Thyroid gland (tissue), 4 donors: ENCODE results near the gene FGD5. TPM values are rescaled to one million over a fixed set of nuclear protein-coding genes. Genes with fewer than 3 reads are reported as not detected.

Experiments
- DNase-seq, 2 donors: peaks; one replicate each; pipeline ENCODE4 v3.0.0-alpha.2; 2019
- H3K27ac ChIP-seq, 3 donors: fragments of 200-600 bp; sonication (generic); 1 replicate in 2 of 3; 2 replicates in 1 of 3; pipeline ENCODE4 v1.5.1; 2016 to 2019; ENCODE audit warnings: mild to moderate bottlenecking in 1 of 3, moderate library complexity in 1 of 3
- H3K27me3 ChIP-seq: fragments of 200-600 bp; sonication (generic); one replicate; pipeline ENCODE4 v1.5.1; 2019
- H3K36me3 ChIP-seq, 2 donors: fragments of 200-600 bp; sonication (generic); one replicate each; pipeline ENCODE4 v1.5.1; 2016 to 2019
- H3K4me1 ChIP-seq, 2 donors: fragments of 200-600 bp; sonication (generic); one replicate each; pipeline ENCODE4 v1.5.1; 2017 to 2019
- H3K4me3 ChIP-seq, 3 donors: fragments of 200-600 bp; sonication (generic); replicated peaks in 1 of 3; 1 replicate in 2 of 3; 2 replicates in 1 of 3; pipeline ENCODE4 v1.5.1; 2016; ENCODE audit warnings: mild to moderate bottlenecking in 1 of 3
- H3K9me3 ChIP-seq: fragments of 200-600 bp; sonication (generic); one replicate; pipeline ENCODE4 v1.5.1; 2017
- POLR2A ChIP-seq, 2 donors: fragments of 450-650 bp; IDR thresholded peaks; one replicate each; pipeline ENCODE4 v1.6.1; 2017; ENCODE audit warnings: antibody characterized with exemption in 2 of 2, mild to moderate bottlenecking in 2 of 2, moderate library complexity in 1 of 2
- WGBS, 2 donors: methylation state at CpG; one replicate each; pipeline ENCODE4 v1.1.5; 2017; 5-methylcytosine and 5-hydroxymethylcytosine counted together
- intact Hi-C: fragments of 100-400 bp; cut with DNase I; formaldehyde crosslinking; loops from one replicate; pipeline ENCODE4 v1.15.1; 2023
- total RNA-seq, 4 donors: library from RNA; depleted of rRNA; stranded (reverse); fragments of >200 nt; gene quantifications; one replicate each; pipeline ENCODE4 v1.2.3, GENCODE V29; 2016
- TF ChIP-seq, protein P1 (sequence below), 6 experiments: fragments of 200-600 bp in 3 of 6; fragments of 450-650 bp in 3 of 6; sonication (generic) in 3 of 6; IDR thresholded peaks; one replicate each; pipeline ENCODE4 v1.5.1; 2016 to 2019; ENCODE audit warnings: antibody characterized with exemption in 6 of 6, mild to moderate bottlenecking in 2 of 6, inconsistent platforms in 1 of 6, moderate library complexity in 1 of 6

The FGD5 gene
- total RNA-seq, 4 donors from 2014 or later = 13.0 to 29.3 (median 17.4) TPM

GRCh38 chr3:14962762-14963161 is 144.0 kb downstream of the FGD5 start:
- no peak for DNase-seq
- H3K36me3 ChIP-seq = no peaks in the 10 kb centered on the region
- no peaks in the 10 kb centered on the region for H3K27me3 ChIP-seq
- WGBS, 2 donors = 96 to 97% methylated on average over 5 of the region's 5 CpGs
- TF ChIP-seq, protein P1, sequence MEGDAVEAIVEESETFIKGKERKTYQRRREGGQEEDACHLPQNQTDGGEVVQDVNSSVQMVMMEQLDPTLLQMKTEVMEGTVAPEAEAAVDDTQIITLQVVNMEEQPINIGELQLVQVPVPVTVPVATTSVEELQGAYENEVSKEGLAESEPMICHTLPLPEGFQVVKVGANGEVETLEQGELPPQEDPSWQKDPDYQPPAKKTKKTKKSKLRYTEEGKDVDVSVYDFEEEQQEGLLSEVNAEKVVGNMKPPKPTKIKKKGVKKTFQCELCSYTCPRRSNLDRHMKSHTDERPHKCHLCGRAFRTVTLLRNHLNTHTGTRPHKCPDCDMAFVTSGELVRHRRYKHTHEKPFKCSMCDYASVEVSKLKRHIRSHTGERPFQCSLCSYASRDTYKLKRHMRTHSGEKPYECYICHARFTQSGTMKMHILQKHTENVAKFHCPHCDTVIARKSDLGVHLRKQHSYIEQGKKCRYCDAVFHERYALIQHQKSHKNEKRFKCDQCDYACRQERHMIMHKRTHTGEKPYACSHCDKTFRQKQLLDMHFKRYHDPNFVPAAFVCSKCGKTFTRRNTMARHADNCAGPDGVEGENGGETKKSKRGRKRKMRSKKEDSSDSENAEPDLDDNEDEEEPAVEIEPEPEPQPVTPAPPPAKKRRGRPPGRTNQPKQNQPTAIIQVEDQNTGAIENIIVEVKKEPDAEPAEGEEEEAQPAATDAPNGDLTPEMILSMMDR (IDR thresholded peaks at IDR 0.05) = no peak
- H3K9me3 ChIP-seq = no peaks in the 10 kb centered on the region
- intact Hi-C loops = no loop called here
- no peak overlapping the region for H3K27ac ChIP-seq
- peaks cover 0 to 21% of the 10 kb centered on the region in 2 donors for H3K4me1 ChIP-seq
- no peak overlapping the region for H3K4me3 ChIP-seq

GRCh38 chr3:14967285-14967684 is 148.5 kb downstream of the FGD5 start:
- Histone ChIP-seq H3K9me3 (no peaks in the 10 kb centered on the region), H3K36me3 (peaks cover 0 to 2% of the 10 kb centered on the region in 2 donors), H3K4me1 (no peaks in the 10 kb centered on the region), H3K27me3 (no peaks in the 10 kb centered on the region), H3K4me3 (no peak overlapping the region), H3K27ac (no peak overlapping the region)
- intact Hi-C loops = no loop called here
- TF ChIP-seq, protein P1 (IDR thresholded peaks at IDR 0.05) = no peak
- TF ChIP-seq POLR2A (IDR thresholded peaks at IDR 0.05) = no peak
- WGBS, 2 donors = 71 to 79% methylated on average over 1 of the region's 1 CpG
- DNase-seq = no peak

- no peak overlapping the region for H3K4me3 ChIP-seq
Observed at GRCh38 chr3:14969671-14970070, 150.9 kb downstream of the FGD5 start.

DNA sequence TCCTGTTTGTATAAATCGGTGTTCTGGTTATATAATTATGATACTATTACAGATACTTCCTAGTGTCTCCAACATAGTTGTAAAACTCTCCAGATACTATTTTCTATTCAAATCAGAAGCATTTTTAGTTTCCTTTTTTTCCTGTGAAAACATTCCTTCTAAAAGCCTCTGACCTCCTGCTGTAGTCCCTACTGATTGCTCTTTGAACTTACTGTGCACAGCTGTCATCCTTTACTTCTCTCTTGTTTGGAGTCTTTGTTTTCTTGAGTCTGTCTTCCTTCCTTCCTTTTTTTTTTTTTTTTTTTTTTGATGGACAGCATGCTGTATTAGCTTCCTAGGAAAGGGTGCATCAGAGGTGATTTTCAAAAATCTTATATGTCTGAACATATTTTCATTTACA is 157.6 kb downstream of the FGD5 start:
- no peak overlapping the region for H3K27ac ChIP-seq
- no peak for DNase-seq
- H3K36me3 ChIP-seq = peaks cover 0 to 8% of the 10 kb centered on the region in 2 donors
- H3K4me3 ChIP-seq = no peak overlapping the region
- peaks cover 0 to 7% of the 10 kb centered on the region in 2 donors for H3K4me1 ChIP-seq
- intact Hi-C loops = no loop called here
- H3K27me3 ChIP-seq = no peaks in the 10 kb centered on the region
- H3K9me3 ChIP-seq = no peaks in the 10 kb centered on the region
- no peak for TF ChIP-seq POLR2A (IDR thresholded peaks at IDR 0.05)
- TF ChIP-seq, protein P1 (IDR thresholded peaks at IDR 0.05) = no peak
- 57 to 66% methylated on average over 1 of the region's 1 CpG for WGBS, 2 donors

More at GRCh38 chr3:14969671-14970070, 150.9 kb downstream of the FGD5 start:
- H3K27me3 ChIP-seq = no peaks in the 10 kb centered on the region
- DNase-seq = no peak
- H3K4me1 ChIP-seq = no peaks in the 10 kb centered on the region
- intact Hi-C loops = no loop called here
- TF ChIP-seq, protein P1 (IDR thresholded peaks at IDR 0.05) = no peak
- no peak for TF ChIP-seq POLR2A (IDR thresholded peaks at IDR 0.05)
- no peaks in the 10 kb centered on the region for H3K9me3 ChIP-seq
- H3K27ac ChIP-seq = no peak overlapping the region
- peaks cover 0 to 8% of the 10 kb centered on the region in 2 donors for H3K36me3 ChIP-seq
- 95 to 100% methylated on average over 1 of the region's 1 CpG for WGBS, 2 donors

GRCh38 chr3:14980689-14981088 is 161.9 kb downstream of the FGD5 start:
- no peak for TF ChIP-seq POLR2A (IDR thresholded peaks at IDR 0.05)
- TF ChIP-seq, protein P1 (IDR thresholded peaks at IDR 0.05) = no peak
- H3K36me3 ChIP-seq = no peaks in the 10 kb centered on the region
- H3K4me1 ChIP-seq = peaks cover 0 to 7% of the 10 kb centered on the region in 2 donors
- no peak overlapping the region for H3K27ac ChIP-seq
- no peak for DNase-seq
- H3K27me3 ChIP-seq = no peaks in the 10 kb centered on the region
- H3K4me3 ChIP-seq = no peak overlapping the region
- H3K9me3 ChIP-seq = no peaks in the 10 kb centered on the region
- intact Hi-C loops = no loop called here
- WGBS, 2 donors = 90 to 94% methylated on average over 4 of the region's 4 CpGs

Other genes starting within 250 kb of the FGD5 start
- gene CCDC174, start 167.2 kb upstream of the FGD5 start, total RNA-seq = 10 to 100 TPM; 21.2 to 30.1 (median 25.5) TPM
- gene C3orf20, start 143.8 kb upstream of the FGD5 start, total RNA-seq = under 1 TPM in 1 of 4 donors, not detected in 3; 0.29 TPM
- 10 to 100 TPM; 55.1 to 97.8 (median 60.0) TPM for gene NR2C2, start 128.6 kb downstream of the FGD5 start, total RNA-seq
- gene MRPS25, start 246.4 kb downstream of the FGD5 start, total RNA-seq = 10 to 100 TPM; 63.3 to 91.6 (median 79.8) TPM